Ovary (tissue), 9 donors: ENCODE data around the gene SLC43A2. TPM values are rescaled to one million over a fixed set of nuclear protein-coding genes. Genes with fewer than 3 reads are reported as not detected.

Source experiments
- DNase-seq, 5 donors: peaks; one replicate each; pipeline ENCODE4 v3.0.0-alpha.2; 2019 to 2020
- H3K27ac ChIP-seq, 2 donors: fragments of 200-600 bp; one replicate each; pipeline versions ENCODE4 v1.5.1 to v1.8.0; 2019 to 2022
- H3K27me3 ChIP-seq: fragments of 200-600 bp; one replicate; pipeline ENCODE4 v1.8.0; 2022
- H3K36me3 ChIP-seq: fragments of 200-600 bp; sonication (generic); one replicate; pipeline ENCODE4 v1.5.1; 2019
- H3K4me1 ChIP-seq: one replicate; pipeline ENCODE4 v1.8.1; 2013; ENCODE audit warnings: mild to moderate bottlenecking, moderate library complexity; ENCODE audit not compliant: insufficient read depth
- H3K4me3 ChIP-seq: fragments of 200-600 bp; sonication (generic); one replicate; pipeline ENCODE4 v1.5.1; 2017
- H3K9me3 ChIP-seq, 2 donors: fragments of 200-600 bp in 1 of 2; sonication (generic) in 1 of 2; one replicate each; pipeline versions ENCODE4 v1.5.1 to v1.8.1; 2013 to 2019; ENCODE audit warnings: mild to moderate bottlenecking in 1 of 2, moderate library complexity in 1 of 2
- EP300 ChIP-seq: sonication (generic); formaldehyde crosslinking; IDR thresholded peaks from one replicate; pipeline ENCODE4 v1.6.1; 2017; ENCODE audit warnings: antibody characterized with exemption
- POLR2A ChIP-seq: fragments of 450-650 bp; IDR thresholded peaks from one replicate; pipeline ENCODE4 v1.6.1; 2017; ENCODE audit warnings: antibody characterized with exemption, mild to moderate bottlenecking, moderate library complexity
- WGBS, 3 donors: extraction: QIAGEN DNeasy Blood & Tissue Kit in 1 of 3; methylation state at CpG; one replicate each; pipeline versions ENCODE4 v1.1.5 to v1.1.7; 2013 to 2017; 5-methylcytosine and 5-hydroxymethylcytosine counted together
- intact Hi-C, 4 donors: fragments of 100-400 bp; cut with DNase I; formaldehyde crosslinking; loops; one replicate each; pipeline versions ENCODE4 v1.11.0 to v1.15.1; 2022 to 2023
- polyA plus RNA-seq, 2 donors: library from polyadenylated mRNA; stranded (reverse); fragments of 200-250 nt in 1 of 2; fragments of 350-450 nt in 1 of 2; fragmentation: Illumina TruSeq in 1 of 2; extraction: RNeasy Lipid Tissue Mini Kit (QIAGEN cat#74804) in 1 of 2; gene quantifications; one replicate each; pipeline ENCODE4 v1.2.3, GENCODE V29; 2013 to 2014
- total RNA-seq, 7 donors: library from RNA; depleted of rRNA in 2 of 7; stranded (reverse); fragments of >200 nt in 2 of 7; fragmentation: NEBNext Ultra II Directional in 3 of 7; extraction: Animal tissue kit (Norgen Biotek cat#: 25700) in 3 of 7; gene quantifications; one replicate each; pipeline versions ENCODE4 v1.1.0 to v1.2.4, GENCODE V29; 2016 to 2023
- TF ChIP-seq, protein P1 (sequence below), 3 donors: fragments of 450-650 bp in 2 of 3; fragments of 200-600 bp in 1 of 3; IDR thresholded peaks; one replicate each; pipeline versions ENCODE4 v1.5.1 to v1.8.0; 2016 to 2022; ENCODE audit warnings: antibody characterized with exemption in 3 of 3, mild to moderate bottlenecking in 1 of 3
- donor health status: DM: no; HTN: no; CAD: no; lungs with moderate emphysema.
- donor health status: DM: no; HTN: no; CAD: no.
- donor health status: Bipolar disorder and iron deficiency.
- donor health status: DM: yes; HTN: yes; CAD: no.
- donor health status: DM: no; HTN: no; CAD: no.
- donor health status: DM: yes; HTN: yes; CAD: no.

SLC43A2 gene
- total and polyA plus RNA-seq, 9 donors: 3.5 to 24.6 (median 7.1) TPM

DNA sequence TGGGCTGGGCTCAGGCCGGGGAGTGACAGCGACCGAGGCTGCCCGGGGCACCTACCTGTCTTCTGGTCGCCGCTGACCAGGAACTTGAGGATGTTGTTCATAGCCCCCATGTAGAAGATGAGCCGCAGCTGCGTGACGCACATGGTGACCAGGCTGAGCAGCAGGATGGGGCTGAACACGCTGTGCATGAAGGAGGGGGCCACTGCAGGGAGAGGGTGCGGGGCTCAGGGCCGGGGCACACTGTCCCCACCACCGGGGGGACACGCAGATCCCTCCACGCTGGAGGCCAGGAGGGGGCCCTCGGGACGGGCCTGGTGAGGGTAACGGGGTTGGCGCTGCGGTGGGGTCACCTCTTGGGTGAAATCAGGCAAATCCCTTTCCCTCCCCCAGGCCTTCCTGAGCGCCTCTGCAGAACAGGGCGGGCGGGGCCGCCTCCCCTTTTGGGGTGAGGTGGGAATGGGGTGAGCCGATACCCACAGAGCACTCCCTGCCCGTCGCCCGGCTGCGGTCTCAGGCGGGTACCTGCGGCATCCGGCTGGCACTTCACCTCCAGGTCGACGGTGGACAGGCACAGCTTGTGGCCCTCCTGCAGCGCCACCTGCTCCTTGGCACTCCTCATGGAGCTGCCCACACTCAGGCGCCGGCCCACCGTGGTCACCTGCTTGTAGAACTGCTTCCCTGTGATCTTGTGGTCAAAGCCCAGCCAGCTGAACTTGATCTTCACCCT, 37.7 kb downstream of the SLC43A2 start:
- no peak for DNase-seq
- 88 to 96% (median 90%) methylated on average over 23 to 38 of the region's 38 CpGs for WGBS, 3 donors
- no peaks in the 10 kb centered on the region for H3K36me3 ChIP-seq
- no peaks in the 10 kb centered on the region for H3K27me3 ChIP-seq
- H3K27ac ChIP-seq: no peak overlapping the region
- intact Hi-C loops: no loop called here
- TF ChIP-seq, protein P1, sequence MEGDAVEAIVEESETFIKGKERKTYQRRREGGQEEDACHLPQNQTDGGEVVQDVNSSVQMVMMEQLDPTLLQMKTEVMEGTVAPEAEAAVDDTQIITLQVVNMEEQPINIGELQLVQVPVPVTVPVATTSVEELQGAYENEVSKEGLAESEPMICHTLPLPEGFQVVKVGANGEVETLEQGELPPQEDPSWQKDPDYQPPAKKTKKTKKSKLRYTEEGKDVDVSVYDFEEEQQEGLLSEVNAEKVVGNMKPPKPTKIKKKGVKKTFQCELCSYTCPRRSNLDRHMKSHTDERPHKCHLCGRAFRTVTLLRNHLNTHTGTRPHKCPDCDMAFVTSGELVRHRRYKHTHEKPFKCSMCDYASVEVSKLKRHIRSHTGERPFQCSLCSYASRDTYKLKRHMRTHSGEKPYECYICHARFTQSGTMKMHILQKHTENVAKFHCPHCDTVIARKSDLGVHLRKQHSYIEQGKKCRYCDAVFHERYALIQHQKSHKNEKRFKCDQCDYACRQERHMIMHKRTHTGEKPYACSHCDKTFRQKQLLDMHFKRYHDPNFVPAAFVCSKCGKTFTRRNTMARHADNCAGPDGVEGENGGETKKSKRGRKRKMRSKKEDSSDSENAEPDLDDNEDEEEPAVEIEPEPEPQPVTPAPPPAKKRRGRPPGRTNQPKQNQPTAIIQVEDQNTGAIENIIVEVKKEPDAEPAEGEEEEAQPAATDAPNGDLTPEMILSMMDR (IDR thresholded peaks at IDR 0.05): no peak
- TF ChIP-seq POLR2A (no peak), EP300 (no peak)
- peaks cover 2% of the 10 kb centered on the region for H3K4me1 ChIP-seq
- no peak overlapping the region for H3K4me3 ChIP-seq
- H3K9me3 ChIP-seq: no peaks in the 10 kb centered on the region

DNA sequence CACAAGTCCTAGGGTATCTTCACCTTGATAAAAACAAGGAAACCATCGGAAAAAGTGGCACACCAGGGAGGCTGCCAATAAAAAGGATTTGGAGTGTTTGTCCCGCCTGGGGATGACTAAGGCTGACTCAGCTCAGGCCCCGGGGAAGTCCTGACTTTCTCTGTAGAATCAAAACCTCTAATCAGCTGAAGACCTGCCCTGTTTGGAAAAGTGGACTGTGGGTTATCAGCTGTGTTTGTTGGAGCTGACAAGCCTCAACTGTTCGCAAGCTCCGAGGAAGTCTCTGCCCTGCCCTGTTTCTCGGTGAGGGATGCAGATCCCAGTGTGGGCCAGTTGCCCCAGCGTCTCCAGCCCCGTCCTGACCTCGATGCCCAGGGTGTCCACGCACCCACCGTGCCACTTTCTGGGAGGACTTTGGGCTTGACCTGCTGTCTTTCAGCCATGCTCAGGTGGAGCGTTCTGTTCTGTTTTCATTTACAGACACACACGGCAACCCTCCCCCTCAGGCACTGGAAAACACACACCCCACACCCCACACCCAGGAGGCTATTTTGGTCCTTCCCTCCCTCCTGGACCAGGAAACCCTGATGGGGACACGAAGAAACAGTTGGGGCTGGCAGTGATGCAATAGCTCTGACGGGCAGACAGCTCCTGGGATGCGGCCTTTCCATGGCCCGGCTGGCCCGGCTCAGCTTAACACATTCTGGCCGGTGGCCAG, 38.4 kb downstream of the SLC43A2 start:
- no peaks in the 10 kb centered on the region for H3K27me3 ChIP-seq
- H3K9me3 ChIP-seq: no peaks in the 10 kb centered on the region
- H3K4me1 ChIP-seq: peaks cover 2% of the 10 kb centered on the region
- intact Hi-C loops: no loop called here
- DNase-seq: peak in 2 of 5 donors; percentile 46 to 64
- WGBS, 3 donors: 42 to 55% (median 43%) methylated on average over 19 of the region's 19 CpGs
- TF ChIP-seq POLR2A (no peak), EP300 (no peak)
- TF ChIP-seq, protein P1 (IDR thresholded peaks at IDR 0.05): no peak
- H3K36me3 ChIP-seq: no peaks in the 10 kb centered on the region
- no peak overlapping the region for H3K27ac ChIP-seq
- no peak overlapping the region for H3K4me3 ChIP-seq

DNA sequence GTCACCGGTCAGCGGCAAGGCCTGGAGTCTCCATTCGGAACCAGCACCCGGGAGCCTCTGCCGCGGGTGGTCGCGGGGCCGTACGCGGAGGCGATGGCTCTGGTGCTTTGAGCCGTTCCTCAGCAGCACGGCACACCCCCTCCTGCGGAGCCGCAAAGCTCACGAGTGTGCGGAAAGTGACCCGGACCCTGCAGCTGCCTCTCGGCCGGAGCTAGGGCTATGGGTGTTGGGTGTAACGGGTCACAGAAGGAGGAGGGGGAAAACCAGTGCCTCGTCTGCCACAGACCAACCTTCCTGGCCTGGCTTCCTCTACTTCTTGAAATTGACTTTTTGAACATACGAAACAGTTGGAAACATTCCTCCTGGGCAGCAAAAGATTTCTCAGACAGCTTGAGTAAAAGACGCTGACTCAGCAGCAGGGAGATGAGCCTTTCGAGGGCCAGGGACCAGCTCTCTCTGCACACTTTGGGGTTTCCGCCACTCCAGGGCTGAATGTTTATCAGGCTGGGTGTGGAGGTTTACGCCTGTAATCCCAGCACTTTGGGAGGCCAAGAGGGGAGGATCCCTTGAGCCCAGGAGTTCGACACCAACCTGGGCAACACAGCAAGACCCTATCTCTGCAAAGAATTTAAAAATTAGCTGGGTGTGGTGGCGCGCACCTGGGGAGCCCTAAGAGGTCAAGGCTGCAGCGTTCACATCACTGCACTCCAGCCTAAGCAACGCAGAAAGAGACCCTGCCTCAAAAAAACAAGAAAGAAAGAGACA, 39.6 kb downstream of the SLC43A2 start:
- no peak overlapping the region for H3K4me3 ChIP-seq
- H3K4me1 ChIP-seq: peaks cover 2% of the 10 kb centered on the region
- intact Hi-C loops: no loop called here
- no peak overlapping the region for H3K27ac ChIP-seq
- no peaks in the 10 kb centered on the region for H3K27me3 ChIP-seq
- DNase-seq: no peak
- TF ChIP-seq, protein P1 (IDR thresholded peaks at IDR 0.05): no peak
- TF ChIP-seq POLR2A (no peak), EP300 (no peak)
- H3K36me3 ChIP-seq: no peaks in the 10 kb centered on the region
- 87 to 92% (median 91%) methylated on average over 32 to 33 of the region's 33 CpGs for WGBS, 3 donors
- no peaks in the 10 kb centered on the region for H3K9me3 ChIP-seq

DNA sequence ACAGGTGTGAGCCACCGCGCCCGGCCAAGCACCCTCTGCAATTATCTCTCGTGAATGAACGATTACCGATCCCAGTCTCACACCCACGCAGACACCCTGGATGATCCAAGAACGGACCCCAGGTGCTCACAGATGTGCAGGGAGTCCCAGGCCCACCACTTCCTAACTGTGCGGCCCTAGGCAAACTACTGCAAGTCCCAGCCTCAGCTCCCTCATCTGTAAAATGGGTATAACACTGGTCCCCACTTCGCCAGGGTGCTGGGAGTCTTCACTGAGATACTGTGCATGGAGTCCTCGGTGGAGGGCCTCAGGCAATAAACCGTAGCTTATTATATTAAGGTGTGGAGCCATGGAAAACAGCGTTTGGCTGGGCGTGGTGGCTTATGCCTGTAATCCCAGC, 44.5 kb downstream of the SLC43A2 start:
- Histone ChIP-seq H3K27me3 (no peaks in the 10 kb centered on the region), H3K27ac (no peak overlapping the region), H3K4me1 (no peaks in the 10 kb centered on the region), H3K36me3 (no peaks in the 10 kb centered on the region), H3K4me3 (no peak overlapping the region), H3K9me3 (no peaks in the 10 kb centered on the region)
- WGBS, 3 donors: 87 to 96% (median 87%) methylated on average over 14 of the region's 14 CpGs
- intact Hi-C loops: no loop called here
- TF ChIP-seq, protein P1 (IDR thresholded peaks at IDR 0.05): no peak
- TF ChIP-seq POLR2A (no peak), EP300 (no peak)
- DNase-seq: no peak
